GM12878 (cell line): ENCODE data around the gene CCIN.

Source experiments
- CTCF ChIP-seq, 3 experiments: IDR thresholded peaks in 2 of 3; conservative IDR thresholded peaks in 1 of 3; 2 replicates each; pipeline ENCODE4 v1.5.1; 2011; ENCODE audit warnings: low read depth in 3 of 3, low read length in 3 of 3, mild to moderate bottlenecking in 3 of 3, control low read depth in 2 of 3, moderate library complexity in 2 of 3, inconsistent platforms in 1 of 3, mixed read lengths in 1 of 3; ENCODE audit not compliant: control insufficient read depth in 2 of 3, insufficient read depth in 1 of 3; ENCODE audit errors: extremely low read depth in 1 of 3
- FOXK2 ChIP-seq: fragments of 450-650 bp; IDR thresholded peaks from 2 replicates; pipeline ENCODE4 v1.6.1; 2017; ENCODE audit warnings: mild to moderate bottlenecking, moderate library complexity
- IKZF1 ChIP-seq: fragments of 450-650 bp; conservative IDR thresholded peaks from 2 replicates; pipeline ENCODE4 v1.6.1; 2017; ENCODE audit warnings: antibody characterized with exemption, mild to moderate bottlenecking
- JUNB ChIP-seq: IDR thresholded peaks from 2 replicates; pipeline ENCODE4 v1.6.1; 2016; ENCODE audit warnings: antibody characterized with exemption, mild to moderate bottlenecking
- MAX ChIP-seq: IDR thresholded peaks from 2 replicates; pipeline ENCODE4 v1.6.1; 2012; ENCODE audit warnings: low read depth, low read length, improper control_type of control experiment
- MYC ChIP-seq: IDR thresholded peaks from 2 replicates; pipeline ENCODE4 v1.6.1; 2011; ENCODE audit warnings: mild to moderate bottlenecking, low read length, moderate library complexity, inconsistent platforms; ENCODE audit not compliant: insufficient read depth, insufficient replicate concordance, insufficient read length, severe bottlenecking
- NFIC ChIP-seq: IDR thresholded peaks from 2 replicates; pipeline ENCODE4 v1.6.1; 2012; ENCODE audit warnings: low read depth, mild to moderate bottlenecking, inconsistent platforms, low read length, moderate library complexity
- POLR2A ChIP-seq: IDR thresholded peaks from 2 replicates; pipeline ENCODE4 v1.6.1; 2011; ENCODE audit warnings: low read depth, mild to moderate bottlenecking, low read length
- ZNF217 ChIP-seq: fragments of 450-650 bp; IDR thresholded peaks from 2 replicates; pipeline ENCODE4 v1.6.1; 2017; ENCODE audit warnings: antibody characterized with exemption, mild to moderate bottlenecking

- no peak for TF ChIP-seq CTCF (IDR thresholded peaks at IDR 0.05 in 2 of 3, conservative IDR thresholded peaks at IDR 0.05 in 1 of 3; ENCODE audit: control insufficient read depth in 2 of 3, extremely low read depth in 1 of 3, insufficient read depth in 1 of 3, low read depth in 3 of 3, low read length in 3 of 3)
- TF ChIP-seq NFIC: no peak
- TF ChIP-seq IKZF1: no peak
- TF ChIP-seq JUNB: no peak
- TF ChIP-seq MYC: no peak
- no peak for TF ChIP-seq MAX
- TF ChIP-seq ZNF217: no peak
- TF ChIP-seq POLR2A: no peak
- TF ChIP-seq FOXK2: no peak
Measured at GRCh38 chr9:36138901-36139300, 30.3 kb upstream of the CCIN start.
